ENCODE measurements around the gene DCDC2.

DNA sequence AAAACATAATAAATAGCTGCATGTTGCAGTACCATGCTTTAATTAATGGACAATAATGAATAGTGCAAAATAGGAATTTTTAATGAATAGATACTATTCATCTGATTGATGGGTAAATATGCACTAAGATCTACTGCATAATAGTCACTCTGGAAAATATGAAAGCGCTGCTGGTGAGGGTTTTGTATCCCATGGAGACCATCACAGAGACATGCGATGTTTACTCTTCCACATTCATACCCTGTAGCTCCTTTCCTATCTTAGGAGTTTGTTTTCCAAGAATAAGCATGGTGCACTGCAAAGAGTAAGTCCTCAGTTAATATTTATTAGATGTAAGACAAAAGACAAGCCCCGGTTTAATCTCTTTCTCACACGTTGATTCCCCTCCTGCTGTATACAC, 150.4 kb downstream of the DCDC2 start:
- TF ChIP-seq, protein P1, sequence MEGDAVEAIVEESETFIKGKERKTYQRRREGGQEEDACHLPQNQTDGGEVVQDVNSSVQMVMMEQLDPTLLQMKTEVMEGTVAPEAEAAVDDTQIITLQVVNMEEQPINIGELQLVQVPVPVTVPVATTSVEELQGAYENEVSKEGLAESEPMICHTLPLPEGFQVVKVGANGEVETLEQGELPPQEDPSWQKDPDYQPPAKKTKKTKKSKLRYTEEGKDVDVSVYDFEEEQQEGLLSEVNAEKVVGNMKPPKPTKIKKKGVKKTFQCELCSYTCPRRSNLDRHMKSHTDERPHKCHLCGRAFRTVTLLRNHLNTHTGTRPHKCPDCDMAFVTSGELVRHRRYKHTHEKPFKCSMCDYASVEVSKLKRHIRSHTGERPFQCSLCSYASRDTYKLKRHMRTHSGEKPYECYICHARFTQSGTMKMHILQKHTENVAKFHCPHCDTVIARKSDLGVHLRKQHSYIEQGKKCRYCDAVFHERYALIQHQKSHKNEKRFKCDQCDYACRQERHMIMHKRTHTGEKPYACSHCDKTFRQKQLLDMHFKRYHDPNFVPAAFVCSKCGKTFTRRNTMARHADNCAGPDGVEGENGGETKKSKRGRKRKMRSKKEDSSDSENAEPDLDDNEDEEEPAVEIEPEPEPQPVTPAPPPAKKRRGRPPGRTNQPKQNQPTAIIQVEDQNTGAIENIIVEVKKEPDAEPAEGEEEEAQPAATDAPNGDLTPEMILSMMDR (IDR thresholded peaks at IDR 0.05), result no peak
- TF ChIP-seq POLR2AphosphoS5 (IDR thresholded peaks at IDR 0.05) (no peak), POLR2A (IDR thresholded peaks at IDR 0.05) (no peak)

All from breast epithelium (tissue), 3 donors.